HEK293 (cell line): ENCODE data around the gene IL17A.

Source experiments
- CTCF ChIA-PET: fragments of 350-600 bp; formaldehyde crosslinking; extraction: SDS; loops from one replicate; lab custom pipeline; 2021; ENCODE audit warnings: antibody characterized with exemption; lab: Yijun Ruan, JAX
- POLR2A ChIA-PET: fragments of 300-600 bp; formaldehyde crosslinking; extraction: SDS; loops from one replicate; lab custom pipeline; 2020; ENCODE audit warnings: antibody characterized with exemption, inconsistent platforms; lab: Yijun Ruan, JAX
- H3K27ac ChIP-seq: fragments of 200-500 bp; sonication (Bioruptor generic); 2 replicates; pipeline ENCODE4 v1.5.1; 2014; ENCODE audit warnings: low read depth, low read length, control low read depth, inconsistent platforms; ENCODE audit errors: extremely low read depth
- H3K36me3 ChIP-seq, 2 experiments: fragments of 200-500 bp in 1 of 2; sonication (Bioruptor generic) in 1 of 2; 1 replicate in 1 of 2; 2 replicates in 1 of 2; pipeline ENCODE4 v1.5.1; 2014 to 2017; ENCODE audit warnings: inconsistent platforms in 2 of 2, low read length in 2 of 2; ENCODE audit not compliant: control insufficient read depth in 2 of 2, insufficient read depth in 1 of 2
- H3K4me1 ChIP-seq: fragments of 200-500 bp; sonication (Bioruptor generic); 2 replicates; pipeline ENCODE4 v1.5.1; 2014; ENCODE audit warnings: mild to moderate bottlenecking, low read length, inconsistent platforms; ENCODE audit not compliant: control insufficient read depth, insufficient read depth
- H3K4me3 ChIP-seq: 2 replicates; pipeline ENCODE4 v1.5.1; 2011; ENCODE audit warnings: low read depth, mild to moderate bottlenecking, control low read depth, low read length, moderate library complexity
- H3K9me3 ChIP-seq: fragments of 200-500 bp; sonication (Bioruptor generic); 2 replicates; pipeline ENCODE4 v1.5.1; 2014; ENCODE audit warnings: low read depth, low read length, inconsistent platforms; ENCODE audit not compliant: control insufficient read depth, insufficient read depth
- GLIS2 ChIP-seq: fragments of 450-650 bp; formaldehyde crosslinking; IDR thresholded peaks from 2 replicates; pipeline ENCODE4 v1.5.1; 2016; ENCODE audit warnings: missing biosample characterization, missing genetic modification characterization
- HOXD13 ChIP-seq: sonication (generic); formaldehyde crosslinking; IDR thresholded peaks from 2 replicates; pipeline ENCODE4 v1.8.0; 2022; ENCODE audit warnings: missing genetic modification reagents, borderline replicate concordance
- IKZF3 ChIP-seq: fragments of 450-650 bp; IDR thresholded peaks from 2 replicates; pipeline ENCODE4 v1.5.0; 2018; ENCODE audit warnings: missing biosample characterization, mild to moderate bottlenecking, missing genetic modification characterization, moderate library complexity
- OSR2 ChIP-seq: fragments of 450-650 bp; formaldehyde crosslinking; IDR thresholded peaks from 2 replicates; pipeline ENCODE4 v1.5.1; 2016; ENCODE audit warnings: missing biosample characterization, missing genetic modification characterization
- SP7 ChIP-seq: fragments of 450-650 bp; formaldehyde crosslinking; IDR thresholded peaks from 2 replicates; pipeline ENCODE4 v1.5.1; 2016; ENCODE audit warnings: missing biosample characterization, missing genetic modification characterization
- TCF7L2 ChIP-seq: IDR thresholded peaks from 2 replicates; pipeline ENCODE4 v1.6.1; 2011; ENCODE audit warnings: low read depth, mild to moderate bottlenecking, inconsistent platforms, low read length, moderate library complexity, borderline replicate concordance
- ZBTB21 ChIP-seq: fragments of 450-650 bp; formaldehyde crosslinking; IDR thresholded peaks from 2 replicates; pipeline ENCODE4 v1.5.1; 2017; ENCODE audit warnings: missing biosample characterization, missing genetic modification characterization
- ZBTB49 ChIP-seq: fragments of 450-650 bp; formaldehyde crosslinking; IDR thresholded peaks from 2 replicates; pipeline ENCODE4 v1.5.1; 2016; ENCODE audit warnings: missing biosample characterization, missing genetic modification characterization, low read depth
- ZBTB7A ChIP-seq: fragments of 450-650 bp; formaldehyde crosslinking; IDR thresholded peaks from 2 replicates; pipeline ENCODE4 v1.5.1; 2016; ENCODE audit warnings: low read depth, missing biosample characterization, missing genetic modification characterization
- ZFHX2 ChIP-seq: fragments of 450-650 bp; formaldehyde crosslinking; conservative IDR thresholded peaks from 2 replicates; pipeline ENCODE4 v1.5.1; 2016; ENCODE audit warnings: missing biosample characterization, missing genetic modification characterization
- ZFP69B ChIP-seq: fragments of 450-650 bp; formaldehyde crosslinking; IDR thresholded peaks from 2 replicates; pipeline ENCODE4 v1.5.1; 2016; ENCODE audit warnings: missing biosample characterization, missing genetic modification characterization
- ZNF138 ChIP-seq: fragments of 450-650 bp; formaldehyde crosslinking; IDR thresholded peaks from 2 replicates; pipeline ENCODE4 v1.5.1; 2016; ENCODE audit warnings: missing biosample characterization, missing genetic modification characterization, borderline replicate concordance
- ZNF148 ChIP-seq: fragments of 450-650 bp; formaldehyde crosslinking; IDR thresholded peaks from 2 replicates; pipeline ENCODE4 v1.5.0; 2017; ENCODE audit warnings: missing biosample characterization, missing genetic modification characterization, borderline replicate concordance
- ZNF248 ChIP-seq: fragments of 450-650 bp; formaldehyde crosslinking; IDR thresholded peaks from 2 replicates; pipeline ENCODE4 v1.5.1; 2017; ENCODE audit warnings: missing biosample characterization, missing genetic modification characterization
- ZNF433 ChIP-seq: fragments of 450-650 bp; formaldehyde crosslinking; IDR thresholded peaks from 2 replicates; pipeline ENCODE4 v1.5.1; 2016; ENCODE audit warnings: missing biosample characterization, missing genetic modification characterization, low read depth
- ZNF449 ChIP-seq: fragments of 450-650 bp; formaldehyde crosslinking; IDR thresholded peaks from 2 replicates; pipeline ENCODE4 v1.5.1; 2017; ENCODE audit warnings: missing biosample characterization, mild to moderate bottlenecking, missing genetic modification characterization, moderate library complexity
- ZNF501 ChIP-seq: fragments of 450-650 bp; formaldehyde crosslinking; IDR thresholded peaks from 2 replicates; pipeline ENCODE4 v1.5.1; 2016; ENCODE audit warnings: missing biosample characterization, missing genetic modification characterization
- ZNF510 ChIP-seq: fragments of 450-650 bp; formaldehyde crosslinking; IDR thresholded peaks from 2 replicates; pipeline ENCODE4 v1.5.1; 2018; ENCODE audit warnings: mild to moderate bottlenecking, missing genetic modification characterization, missing biosample characterization; ENCODE audit not compliant: insufficient replicate concordance
- ZNF544 ChIP-seq: fragments of 450-650 bp; formaldehyde crosslinking; IDR thresholded peaks from 2 replicates; pipeline ENCODE4 v1.5.0; 2017; ENCODE audit warnings: missing biosample characterization, missing genetic modification characterization
- ZNF610 ChIP-seq: fragments of 450-650 bp; formaldehyde crosslinking; IDR thresholded peaks from 2 replicates; pipeline ENCODE4 v1.5.1; 2016; ENCODE audit warnings: missing biosample characterization, missing genetic modification characterization, borderline replicate concordance
- ZNF629 ChIP-seq: fragments of 450-650 bp; formaldehyde crosslinking; IDR thresholded peaks from 2 replicates; pipeline ENCODE4 v1.5.1; 2017; ENCODE audit warnings: missing biosample characterization, missing genetic modification characterization
- ZNF664 ChIP-seq: fragments of 450-650 bp; formaldehyde crosslinking; IDR thresholded peaks from 2 replicates; pipeline ENCODE4 v1.5.1; 2016; ENCODE audit warnings: missing biosample characterization, missing genetic modification characterization
- ZNF701 ChIP-seq: fragments of 450-650 bp; formaldehyde crosslinking; IDR thresholded peaks from 2 replicates; pipeline ENCODE4 v1.5.1; 2016; ENCODE audit warnings: missing biosample characterization, missing genetic modification characterization
- ZNF777 ChIP-seq: fragments of 450-650 bp; formaldehyde crosslinking; IDR thresholded peaks from 2 replicates; pipeline ENCODE4 v1.5.1; 2017; ENCODE audit warnings: missing biosample characterization, missing genetic modification characterization, borderline replicate concordance
- ZNF785 ChIP-seq: fragments of 450-650 bp; formaldehyde crosslinking; IDR thresholded peaks from 2 replicates; pipeline ENCODE4 v1.5.1; 2016; ENCODE audit warnings: missing biosample characterization, missing genetic modification characterization
- TF ChIP-seq, protein P1 (sequence below): fragments of 450-650 bp; formaldehyde crosslinking; IDR thresholded peaks from 2 replicates; pipeline ENCODE4 v1.5.1; 2016; ENCODE audit warnings: missing biosample characterization, missing genetic modification characterization

Gene IL17A

DNA sequence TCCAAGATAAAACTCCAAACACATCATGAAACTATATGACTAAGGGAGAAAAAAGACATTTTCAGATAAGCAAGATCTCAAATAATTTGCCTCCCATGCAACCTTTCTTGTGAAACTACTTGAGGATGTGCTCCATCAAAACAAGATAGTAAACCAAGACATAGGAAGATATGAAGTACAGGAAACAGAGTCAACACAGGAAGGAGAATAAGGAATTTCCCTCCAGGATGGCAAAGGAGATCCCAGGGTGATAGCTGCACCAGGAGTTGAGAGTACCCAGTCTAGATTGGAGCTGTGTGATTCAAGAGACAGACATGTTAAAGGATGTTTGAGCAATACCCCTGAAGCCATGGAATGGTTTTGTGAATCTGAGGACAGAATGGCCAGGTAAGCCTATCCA is 15.3 kb downstream of the IL17A start:
- POLR2A ChIA-PET = no interaction called here
- no peaks in the 10 kb centered on the region for H3K9me3 ChIP-seq
- H3K27ac ChIP-seq = no peak overlapping the region
- TF ChIP-seq ZNF148 (tag by site-specific recombination) = no peak
- TF ChIP-seq, protein P1, sequence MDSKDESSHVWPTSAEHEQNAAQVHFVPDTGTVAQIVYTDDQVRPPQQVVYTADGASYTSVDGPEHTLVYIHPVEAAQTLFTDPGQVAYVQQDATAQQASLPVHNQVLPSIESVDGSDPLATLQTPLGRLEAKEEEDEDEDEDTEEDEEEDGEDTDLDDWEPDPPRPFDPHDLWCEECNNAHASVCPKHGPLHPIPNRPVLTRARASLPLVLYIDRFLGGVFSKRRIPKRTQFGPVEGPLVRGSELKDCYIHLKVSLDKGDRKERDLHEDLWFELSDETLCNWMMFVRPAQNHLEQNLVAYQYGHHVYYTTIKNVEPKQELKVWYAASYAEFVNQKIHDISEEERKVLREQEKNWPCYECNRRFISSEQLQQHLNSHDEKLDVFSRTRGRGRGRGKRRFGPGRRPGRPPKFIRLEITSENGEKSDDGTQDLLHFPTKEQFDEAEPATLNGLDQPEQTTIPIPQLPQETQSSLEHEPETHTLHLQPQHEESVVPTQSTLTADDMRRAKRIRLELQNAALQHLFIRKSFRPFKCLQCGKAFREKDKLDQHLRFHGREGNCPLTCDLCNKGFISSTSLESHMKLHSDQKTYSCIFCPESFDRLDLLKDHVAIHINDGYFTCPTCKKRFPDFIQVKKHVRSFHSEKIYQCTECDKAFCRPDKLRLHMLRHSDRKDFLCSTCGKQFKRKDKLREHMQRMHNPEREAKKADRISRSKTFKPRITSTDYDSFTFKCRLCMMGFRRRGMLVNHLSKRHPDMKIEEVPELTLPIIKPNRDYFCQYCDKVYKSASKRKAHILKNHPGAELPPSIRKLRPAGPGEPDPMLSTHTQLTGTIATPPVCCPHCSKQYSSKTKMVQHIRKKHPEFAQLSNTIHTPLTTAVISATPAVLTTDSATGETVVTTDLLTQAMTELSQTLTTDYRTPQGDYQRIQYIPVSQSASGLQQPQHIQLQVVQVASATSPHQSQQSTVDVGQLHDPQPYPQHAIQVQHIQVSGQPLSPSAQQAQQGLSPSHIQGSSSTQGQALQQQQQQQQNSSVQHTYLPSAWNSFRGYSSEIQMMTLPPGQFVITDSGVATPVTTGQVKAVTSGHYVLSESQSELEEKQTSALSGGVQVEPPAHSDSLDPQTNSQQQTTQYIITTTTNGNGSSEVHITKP (tag by site-specific recombination) = no peak
- TF ChIP-seq OSR2 = no peak
- TF ChIP-seq ZNF629 = no peak
- TF ChIP-seq ZNF501 = no peak
- no peak for TF ChIP-seq ZNF701 (tag by site-specific recombination)
- TF ChIP-seq ZNF433 (tag by site-specific recombination) = no peak
- no peak for TF ChIP-seq GLIS2 (tag by site-specific recombination)
- no peak for TF ChIP-seq ZNF777 (tag by site-specific recombination)
- TF ChIP-seq ZBTB49 (tag by site-specific recombination) = no peak
- no peak for TF ChIP-seq ZNF449
- no peak for TF ChIP-seq IKZF3 (tag by site-specific recombination)
- no peak for TF ChIP-seq TCF7L2
- TF ChIP-seq, all 188 proteins: peak for 0
- Histone ChIP-seq H3K4me3 (no peak overlapping the region), H3K36me3 (no peaks in the 10 kb centered on the region), H3K4me1 (no peaks in the 10 kb centered on the region; the same call in 1 of the 2 replicates)
- CTCF ChIA-PET = no interaction called here

DNA sequence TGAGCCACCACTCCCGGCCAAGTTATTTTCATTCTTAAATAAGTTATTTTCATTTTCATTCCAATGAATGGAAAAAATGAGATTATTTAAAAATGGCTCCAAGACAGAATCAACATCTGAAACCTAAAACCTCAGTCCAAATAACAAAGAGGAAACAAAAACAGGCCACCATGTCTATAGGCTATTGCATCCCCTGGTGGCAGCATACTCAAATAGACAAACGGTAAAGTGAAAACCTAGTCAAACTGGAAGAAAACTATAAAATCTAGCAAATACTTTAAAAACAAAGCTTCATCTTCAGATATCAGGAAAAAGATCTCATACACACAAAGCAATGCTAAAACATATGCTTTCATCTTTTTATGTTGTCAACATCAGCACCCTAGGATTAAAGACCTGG is 20.9 kb downstream of the IL17A start:
- POLR2A ChIA-PET = no interaction called here
- TF ChIP-seq SP7 (tag by site-specific recombination) (no peak), ZNF510 (tag by site-specific recombination) (no peak), ZNF610 (tag by site-specific recombination) (no peak), ZNF248 (no peak), ZBTB21 (tag by site-specific recombination) (no peak), HOXD13 (CRISPR knock-in tag) (no peak), ZFHX2 (tag by site-specific recombination) (no peak), ZFP69B (tag by site-specific recombination) (no peak), ZNF785 (tag by site-specific recombination) (no peak), ZNF544 (no peak), ZNF629 (no peak), ZBTB7A (tag by site-specific recombination) (no peak), ZNF664 (no peak), ZNF138 (tag by site-specific recombination) (no peak)
- Histone ChIP-seq H3K27ac (no peak overlapping the region), H3K9me3 (no peaks in the 10 kb centered on the region), H3K4me1 (no peaks in the 10 kb centered on the region), H3K36me3 (no peaks in the 10 kb centered on the region), H3K4me3 (no peak overlapping the region)
- CTCF ChIA-PET = interaction anchor here (0.6 to 0.7 kb wide), 2 partner anchors 20 to 51 kb away, joined by 3 read pairs; no protein-coding TSS in a partner anchor
